Mucosa of descending colon (tissue), 3 donors: ENCODE measurements around the gene DCC. TPM values are rescaled to one million over a fixed set of nuclear protein-coding genes. Genes with fewer than 3 reads are reported as not detected.
"Not testable (repeated sequence)": the region's sequence is repeated elsewhere in the genome, so short reads cannot be mapped to it uniquely, and the experiment has no call there.

Source experiments
- ATAC-seq: fragments of 200-7000 bp; cut with Tn5 transposase; one replicate; pipeline ENCODE4 v1.9.1; 2020; ENCODE audit warnings: mild to moderate bottlenecking, moderate library complexity
- DNase-seq, 3 donors: peaks; one replicate each; pipeline ENCODE4 v3.0.0-alpha.2; 2020
- H3K36me3 ChIP-seq: fragments of 200-600 bp; one replicate; pipeline ENCODE4 v1.8.0; 2021; ENCODE audit warnings: low read depth, mild to moderate bottlenecking
- H3K4me1 ChIP-seq: fragments of 200-600 bp; one replicate; pipeline ENCODE4 v1.8.0; 2021; ENCODE audit warnings: low read depth, mild to moderate bottlenecking
- H3K4me3 ChIP-seq: fragments of 200-600 bp; one replicate; pipeline ENCODE4 v1.8.0; 2021; ENCODE audit warnings: mild to moderate bottlenecking
- H3K9me3 ChIP-seq: fragments of 200-600 bp; one replicate; pipeline ENCODE4 v1.8.0; 2021; ENCODE audit warnings: mild to moderate bottlenecking
- CTCF ChIP-seq: fragments of 200-600 bp; IDR thresholded peaks from one replicate; pipeline ENCODE4 v1.8.0; 2022; ENCODE audit warnings: antibody characterized with exemption, mild to moderate bottlenecking
- intact Hi-C, 2 donors: fragments of 100-400 bp; cut with DNase I in 1 of 2; cut with micrococcal nuclease in 1 of 2; formaldehyde crosslinking; loops; one replicate each; pipeline versions ENCODE4 v1.11.0 to v1.11.1; 2022; cut with DNase I, micrococcal nuclease
- total RNA-seq, 3 donors: library from RNA; stranded (reverse); fragmentation: NEBNext Ultra II Directional in 2 of 3; extraction: Animal tissue kit (Norgen Biotek cat#: 25700) in 2 of 3; gene quantifications; one replicate each; pipeline versions ENCODE4 v1.2.1 to v1.2.4, GENCODE V29; 2021 to 2023
- donor health status: DM: no; HTN: no; CAD: no; lungs with moderate emphysema.
- donor health status: DM: no; HTN: no; CAD: no.
- donor health status: DM: no; HTN: yes; CAD: no.

The DCC gene
- total RNA-seq, 3 donors from 2014 or later = 0.26 to 1.3 (median 0.34) TPM

GRCh38 chr18:53458268-53458667 is 1118.3 kb downstream of the DCC start:
- H3K36me3 ChIP-seq = no peaks in the 10 kb centered on the region
- no peaks in the 10 kb centered on the region for H3K9me3 ChIP-seq
- no peak for TF ChIP-seq CTCF
- H3K4me1 ChIP-seq = no peaks in the 10 kb centered on the region
- DNase-seq = no peak
- intact Hi-C loops = no loop called here
- H3K4me3 ChIP-seq = no peak overlapping the region
- ATAC-seq = no peak

GRCh38 chr18:53458944-53459580 is 1119.1 kb downstream of the DCC start:
- ATAC-seq (no peak), DNase-seq (no peak)
- H3K4me3 ChIP-seq = no peak overlapping the region
- H3K4me1 ChIP-seq = no peaks in the 10 kb centered on the region
- TF ChIP-seq CTCF = no peak
- intact Hi-C loops = no loop called here
- H3K36me3 ChIP-seq = no peaks in the 10 kb centered on the region
- H3K9me3 ChIP-seq = no peaks in the 10 kb centered on the region

GRCh38 chr18:53467756-53468155 is 1127.8 kb downstream of the DCC start:
- H3K4me3 ChIP-seq = no peak overlapping the region
- TF ChIP-seq CTCF = no peak
- intact Hi-C loops = no loop called here
- no peak for ATAC-seq
- no peaks in the 10 kb centered on the region for H3K36me3 ChIP-seq
- H3K4me1 ChIP-seq = no peaks in the 10 kb centered on the region
- no peak for DNase-seq
- H3K9me3 ChIP-seq = no peaks in the 10 kb centered on the region

GRCh38 chr18:53468173-53468572 is 1128.2 kb downstream of the DCC start:
- DNase-seq, H3K36me3 ChIP-seq, H3K4me3 ChIP-seq, H3K9me3 ChIP-seq, intact Hi-C loops, ATAC-seq, H3K4me1 ChIP-seq: not testable (repeated sequence)

- intact Hi-C loops = no loop called here
Observed at GRCh38 chr18:53472546-53472945, 1132.5 kb downstream of the DCC start.

GRCh38 chr18:53478155-53478554 is 1138.2 kb downstream of the DCC start:
- H3K4me1 ChIP-seq = no peaks in the 10 kb centered on the region
- ATAC-seq (no peak), DNase-seq (no peak)
- TF ChIP-seq CTCF = no peak
- intact Hi-C loops = no loop called here
- H3K36me3 ChIP-seq = no peaks in the 10 kb centered on the region
- H3K4me3 ChIP-seq = no peak overlapping the region
- no peaks in the 10 kb centered on the region for H3K9me3 ChIP-seq

More at GRCh38 chr18:53472546-53472945, 1132.5 kb downstream of the DCC start:
- no peaks in the 10 kb centered on the region for H3K36me3 ChIP-seq
- ATAC-seq = no peak
- H3K4me3 ChIP-seq = no peak overlapping the region
- H3K9me3 ChIP-seq = no peaks in the 10 kb centered on the region
- DNase-seq = no peak
- TF ChIP-seq CTCF = no peak
- H3K4me1 ChIP-seq = no peaks in the 10 kb centered on the region
